GM18508 (cell line): ENCODE data around the gene CCNG1.

Experiments
- ATAC-seq: cut with Tn5 transposase; IDR thresholded peaks from one replicate; pipeline ENCODE4 v1.9.1; 2021; ENCODE audit warnings: moderate number of reproducible peaks; ENCODE audit not compliant: insufficient read depth, unreplicated experiment

Gene CCNG1

GRCh38 chr5:163478126-163478981, 41.0 kb downstream of the CCNG1 start:
- no peak for ATAC-seq

- ATAC-seq: no peak
Observed at GRCh38 chr5:163478982-163479271, 41.5 kb downstream of the CCNG1 start.

- no peak for ATAC-seq
Observed at GRCh38 chr5:163489055-163489744, 51.8 kb downstream of the CCNG1 start.

GRCh38 chr5:163489745-163490075, 52.3 kb downstream of the CCNG1 start:
- ATAC-seq: no peak
